Activated CD8-positive, alpha-beta memory T cell treated with anti-CD3 and anti-CD28 coated beads for 4 hours (primary cell): Measurements from ENCODE around the gene ADAMTS1.

ENCODE experiments used
- DNase-seq, 2 donors: peaks; one replicate each; pipeline ENCODE4 v3.0.0-alpha.2; 2020; ENCODE audit warnings: low read depth in 2 of 2

The ADAMTS1 gene

DNA sequence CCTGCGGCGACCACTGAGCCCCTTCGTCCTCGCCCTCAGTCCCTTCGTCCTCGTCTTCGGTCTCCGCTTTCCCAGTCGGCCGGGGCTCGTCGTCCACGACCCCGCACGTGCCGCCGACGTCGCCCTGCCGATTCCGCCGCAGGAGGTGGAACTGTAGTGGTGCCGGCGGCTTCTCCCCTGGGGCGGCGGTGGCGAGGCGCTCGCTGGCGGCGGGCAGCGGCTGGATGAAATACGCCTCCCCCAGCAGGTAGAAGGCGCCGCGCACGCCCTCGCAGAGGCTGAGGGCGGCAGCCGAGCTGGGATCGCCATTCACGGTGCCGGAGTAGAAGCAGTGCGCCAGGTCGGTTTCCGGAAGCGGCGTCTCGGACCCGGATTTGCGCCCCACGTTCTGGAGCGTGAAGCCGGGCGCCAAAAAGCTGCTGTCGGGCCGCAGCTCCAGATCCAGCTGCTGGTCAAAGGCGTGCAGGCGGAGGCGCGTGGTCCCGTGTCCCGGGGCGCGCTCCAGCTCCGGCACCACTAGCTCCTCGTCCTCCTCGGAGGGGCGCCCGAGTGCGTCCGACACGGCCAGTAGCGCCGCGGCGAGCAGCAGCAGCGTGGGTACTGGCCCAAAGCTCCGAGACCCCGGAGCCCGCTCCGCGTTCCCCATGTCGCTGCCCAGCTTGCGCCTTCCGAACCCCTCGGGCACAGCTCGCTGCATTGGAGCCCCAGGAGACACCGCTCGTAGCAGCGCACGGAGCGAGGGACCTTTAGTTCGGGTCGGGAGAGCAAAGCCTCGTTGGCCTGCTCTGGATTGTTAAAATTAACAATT lies 747 bp downstream of the ADAMTS1 start:
- DNase-seq = no peak

DNA sequence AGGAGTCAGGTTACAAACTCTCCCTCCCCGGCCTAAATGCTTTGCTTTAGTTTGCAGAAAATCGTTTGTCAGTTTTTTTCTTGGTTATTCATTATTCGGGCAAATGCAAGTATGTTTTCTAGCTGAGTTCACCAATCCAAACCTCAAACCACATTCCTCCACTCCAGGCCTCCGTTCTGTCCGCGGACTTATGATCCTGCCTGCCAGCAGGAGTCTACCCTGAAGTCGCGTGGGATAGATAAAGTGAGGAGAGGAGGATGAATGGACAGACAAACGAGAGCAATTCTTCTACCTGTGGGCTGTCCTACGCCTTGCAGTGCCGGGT lies 1.3 kb downstream of the ADAMTS1 start:
- no peak for DNase-seq

DNA sequence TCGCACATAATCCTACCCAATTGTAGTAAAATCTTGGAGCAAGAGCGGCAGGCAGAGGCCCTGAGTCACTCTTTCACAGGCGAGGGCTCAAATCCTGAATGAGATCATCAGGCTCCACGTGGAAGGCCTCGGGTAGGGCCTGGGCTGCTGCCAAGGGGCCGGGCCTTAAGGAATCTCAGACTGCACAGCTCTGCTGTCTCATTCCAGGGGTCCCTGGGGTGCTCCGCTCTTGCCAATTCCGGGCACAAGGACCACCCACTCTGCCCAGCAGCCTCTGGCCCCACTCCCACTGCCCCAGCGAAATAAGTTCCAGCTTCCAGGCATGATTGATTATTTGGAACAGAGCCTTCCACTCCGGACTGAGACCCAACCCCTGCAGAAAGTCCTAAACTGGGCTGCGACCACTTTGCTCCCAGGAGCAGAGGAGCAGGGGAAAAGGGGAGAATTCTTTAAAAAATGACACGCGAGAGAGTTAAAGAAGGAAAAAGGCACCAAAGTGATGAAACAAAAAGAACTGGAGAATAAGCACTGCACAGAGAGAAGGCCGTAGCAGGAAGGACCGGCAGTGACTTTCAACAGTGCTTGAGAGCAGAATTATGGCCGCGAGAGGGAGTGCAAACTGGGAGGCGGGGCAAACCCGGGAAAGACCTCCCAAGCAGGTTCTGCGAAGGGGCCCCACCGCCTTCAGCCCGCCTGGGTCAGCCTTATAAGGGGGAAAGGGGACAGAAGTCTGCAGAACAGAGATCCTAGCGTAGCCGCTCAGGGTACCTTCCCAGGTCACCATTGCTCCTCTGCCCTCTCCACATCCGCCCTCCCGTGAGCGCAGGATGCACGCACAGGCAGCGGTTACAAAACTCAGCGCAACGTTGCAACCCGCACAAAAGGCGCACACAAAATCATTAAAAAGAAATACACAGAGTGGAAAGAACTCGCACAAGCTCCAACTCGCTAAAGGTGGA lies 2.0 kb downstream of the ADAMTS1 start:
- DNase-seq = no peak

DNA sequence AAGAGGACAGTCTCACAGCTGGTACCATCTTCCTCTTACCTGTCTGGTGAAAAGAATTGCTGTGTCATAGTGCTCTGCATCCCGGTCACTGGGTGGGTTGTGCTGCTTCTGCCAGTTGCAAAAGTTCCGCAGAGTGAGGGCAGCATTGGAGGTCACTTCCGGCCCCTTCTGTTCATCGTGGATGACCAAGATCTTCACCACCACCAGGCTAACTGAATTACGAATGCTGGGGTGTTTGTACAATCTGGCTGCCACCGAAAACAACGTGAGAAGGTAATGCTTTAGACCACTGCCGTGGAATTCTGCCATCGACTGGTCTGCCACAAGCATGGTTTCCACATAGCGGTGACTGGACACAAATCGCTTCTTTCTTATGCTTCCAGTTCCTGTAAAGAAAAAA lies 2.9 kb downstream of the ADAMTS1 start:
- no peak for DNase-seq

DNA sequence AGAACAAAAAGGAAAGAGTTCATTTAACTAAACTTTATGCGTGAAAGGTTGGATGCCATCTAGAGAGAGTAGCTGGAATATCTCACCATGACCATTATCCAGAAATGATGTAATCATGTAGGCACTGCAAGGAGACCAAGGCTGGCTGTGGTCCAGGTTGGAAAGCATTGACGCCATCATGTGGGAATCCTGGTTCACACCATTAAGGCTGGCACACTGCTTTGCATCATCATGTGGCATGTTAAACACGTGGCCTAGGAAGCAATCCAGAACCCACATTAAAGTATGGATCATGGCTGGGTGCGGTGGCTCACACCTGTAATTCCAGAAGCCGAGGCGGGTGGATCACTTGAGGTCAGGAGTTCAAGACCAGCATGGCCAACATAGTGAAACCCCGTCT lies 4.3 kb downstream of the ADAMTS1 start:
- DNase-seq = no peak

DNA sequence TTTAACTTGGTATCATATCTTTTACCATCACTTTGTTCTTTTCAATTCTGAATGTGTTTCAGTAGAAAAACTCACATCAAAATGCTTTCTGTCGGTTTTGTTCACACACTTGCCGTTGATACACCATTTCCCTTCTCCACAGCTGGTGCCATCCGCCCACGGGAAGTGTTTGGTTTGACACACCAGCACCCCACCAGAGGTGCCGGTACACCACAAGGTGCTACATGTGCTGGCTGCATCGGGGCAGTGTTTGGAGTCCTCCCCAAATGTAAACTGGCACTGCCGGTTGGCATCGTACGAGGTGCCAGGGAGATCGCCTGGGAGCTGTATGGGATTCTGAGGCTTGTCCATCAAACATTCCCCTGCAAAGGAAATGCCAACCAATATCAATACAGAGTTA lies 5.0 kb downstream of the ADAMTS1 start:
- DNase-seq = no peak

DNA sequence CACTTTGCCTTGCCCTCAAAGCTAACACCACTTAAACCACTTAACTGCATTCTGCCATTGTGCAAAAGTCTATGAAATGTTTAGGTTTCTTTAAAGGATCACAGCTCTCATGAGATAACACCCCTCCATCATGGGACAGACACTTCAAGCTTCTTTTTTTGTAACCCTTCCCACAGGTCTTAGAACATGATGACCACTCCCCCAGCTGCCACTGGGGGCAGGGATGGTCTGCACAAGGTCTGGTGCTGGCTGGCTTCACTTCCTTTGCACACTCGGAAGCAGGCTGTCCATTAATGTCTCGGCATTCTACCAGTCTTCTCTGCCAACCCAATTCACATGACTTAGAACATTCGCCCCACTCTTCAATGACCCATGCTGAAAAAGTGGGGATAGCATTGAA lies 7.7 kb downstream of the ADAMTS1 start:
- DNase-seq = no peak

DNA sequence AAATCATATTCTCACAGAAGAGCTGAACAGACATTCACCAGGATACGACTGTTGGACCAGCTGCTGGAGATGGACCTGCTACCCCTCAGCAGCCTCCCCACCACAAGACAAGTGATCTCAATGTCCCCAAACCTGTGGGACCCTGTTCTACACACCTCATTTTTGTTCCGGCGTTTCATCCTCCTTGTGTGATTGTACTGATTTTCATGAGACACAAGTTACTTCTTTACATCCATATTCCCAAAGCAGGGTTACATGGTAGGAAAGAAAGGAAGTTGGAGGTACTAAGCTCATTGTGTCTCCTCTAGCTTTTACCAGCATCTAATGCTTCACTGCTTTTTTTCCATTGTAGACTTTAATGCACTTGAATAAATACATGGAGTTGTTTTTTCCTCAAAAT lies 8.7 kb downstream of the ADAMTS1 start:
- DNase-seq = no peak

DNA sequence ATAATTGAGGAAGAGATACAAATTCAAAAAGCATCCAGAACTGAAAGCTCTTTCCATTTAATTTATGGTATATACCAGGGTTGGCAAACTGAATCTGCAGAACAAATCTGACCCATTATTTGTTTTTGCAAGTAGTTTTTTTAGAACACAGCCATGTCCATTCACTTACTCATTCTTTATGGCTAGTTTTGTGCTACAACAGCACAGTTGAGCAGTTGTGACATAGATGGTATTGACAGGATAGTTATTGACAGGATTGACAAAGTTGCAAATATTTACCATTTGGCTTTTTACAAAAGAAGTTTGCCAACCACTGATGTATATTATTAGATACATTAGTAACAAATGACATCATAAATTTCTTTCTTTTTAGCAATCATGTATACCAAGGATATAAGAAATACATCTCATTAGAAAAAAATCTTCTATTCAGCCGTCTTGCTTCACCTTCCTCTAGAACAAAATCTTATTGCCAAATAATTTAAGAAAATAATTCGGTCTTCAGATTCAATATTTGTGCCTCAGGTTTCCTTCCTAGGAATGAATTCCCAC lies 9.4 kb downstream of the ADAMTS1 start:
- DNase-seq = no peak

DNA sequence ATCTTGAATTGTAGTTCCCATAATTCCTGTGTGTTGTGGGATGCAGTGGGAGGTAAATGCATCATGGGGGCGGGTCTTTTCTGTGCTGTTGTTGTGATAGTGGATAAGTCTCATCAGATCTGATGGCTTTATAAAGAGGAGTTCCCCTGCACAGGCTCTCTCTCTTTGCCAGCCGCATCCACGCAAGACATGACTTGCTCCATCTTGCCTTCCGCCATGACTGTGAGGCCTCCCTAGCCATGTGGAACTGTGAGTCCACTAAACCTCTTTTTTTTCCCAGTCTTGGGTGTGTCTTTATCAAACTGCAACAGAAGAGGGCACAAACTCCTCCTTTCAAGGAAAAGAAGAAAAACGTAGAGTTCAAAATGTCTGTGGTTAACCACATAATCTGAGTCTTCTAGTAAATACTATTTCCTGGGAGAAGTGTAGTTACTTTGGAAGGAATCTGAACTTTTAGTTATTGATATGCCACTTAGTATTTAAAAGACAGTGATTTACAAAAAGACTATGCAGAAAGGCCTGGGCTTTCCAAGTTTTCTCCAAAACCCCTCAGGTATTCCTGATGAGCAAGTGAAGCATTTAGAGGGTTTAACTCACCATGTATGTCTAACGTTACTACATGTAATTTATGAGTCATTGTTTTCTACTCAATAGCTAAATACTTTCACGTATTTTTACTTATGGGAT lies 10.0 kb downstream of the ADAMTS1 start:
- no peak for DNase-seq

DNA sequence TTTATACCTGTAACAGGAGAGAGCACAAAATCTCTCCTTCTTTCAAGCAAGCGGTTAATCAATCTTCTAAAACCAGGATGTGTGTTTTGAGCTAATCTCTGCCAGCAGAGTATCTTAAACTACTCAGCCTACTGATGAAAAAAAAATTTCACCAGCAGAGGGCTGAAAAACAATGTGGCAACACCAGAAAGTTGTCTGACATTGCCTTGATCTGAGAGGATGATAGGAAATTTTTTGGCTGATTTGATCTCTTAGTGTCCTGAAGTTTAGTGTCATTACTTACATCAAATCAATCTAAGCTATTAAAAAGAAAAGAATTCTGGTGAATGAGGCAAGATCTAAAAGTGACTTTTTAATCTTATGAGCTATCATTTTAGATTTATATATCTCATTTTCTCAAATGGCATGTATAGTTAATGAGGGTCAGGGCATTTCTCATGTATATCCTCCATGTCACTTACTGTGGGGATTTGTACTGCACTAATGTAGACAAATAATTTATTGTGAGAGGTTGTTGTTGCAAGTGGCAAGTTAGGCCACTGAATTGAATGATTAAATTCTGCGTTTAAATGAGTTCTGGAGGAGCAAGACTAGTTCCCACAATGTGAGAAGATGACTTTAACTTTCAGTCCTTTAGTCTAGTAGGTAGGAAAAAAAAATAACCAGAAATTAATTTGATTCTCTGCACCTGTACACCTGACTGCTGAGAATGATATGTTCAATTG lies 10.9 kb downstream of the ADAMTS1 start:
- no peak for DNase-seq

DNA sequence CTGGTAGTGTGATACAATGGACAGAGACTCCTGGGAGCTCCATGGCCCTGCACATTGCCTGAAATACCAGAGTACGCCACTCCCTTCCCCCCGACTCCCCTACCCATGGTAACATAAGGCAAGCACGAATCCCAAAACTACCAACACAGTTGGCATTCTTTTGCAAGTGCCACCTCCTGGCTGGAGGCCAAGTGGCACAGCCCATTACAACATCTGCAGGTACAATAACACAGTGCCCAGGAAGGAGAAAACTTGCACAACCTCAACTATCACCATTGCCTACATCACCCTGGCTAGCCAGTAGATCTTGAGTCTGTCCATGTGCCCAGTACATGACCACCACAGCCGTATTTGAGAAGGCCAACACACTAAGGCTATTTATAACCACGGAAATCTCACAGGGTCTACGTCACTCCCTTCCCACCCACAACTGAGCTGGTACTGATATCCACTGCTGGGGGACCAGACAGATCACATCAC lies 11.7 kb downstream of the ADAMTS1 start:
- no peak for DNase-seq

DNA sequence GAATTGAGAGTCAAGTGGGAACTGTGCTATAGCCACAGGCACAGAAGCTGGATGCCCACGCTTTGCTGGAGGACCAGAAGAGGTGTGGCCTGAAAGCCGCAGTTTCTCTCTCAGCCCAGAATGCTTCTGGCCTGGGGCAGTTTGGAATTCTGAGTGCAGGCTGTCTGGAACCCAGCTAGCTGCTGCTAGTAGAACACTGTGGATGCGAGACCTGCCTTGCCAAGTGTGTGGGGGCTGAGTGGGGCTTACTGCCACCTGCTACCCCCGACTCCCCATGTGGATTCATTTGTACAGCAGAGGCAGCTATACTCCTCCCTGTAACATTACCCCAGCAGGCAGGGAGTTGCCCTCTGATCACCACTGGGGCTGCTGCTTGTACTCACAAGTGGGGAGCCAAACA lies 12.2 kb downstream of the ADAMTS1 start:
- no peak for DNase-seq

DNA sequence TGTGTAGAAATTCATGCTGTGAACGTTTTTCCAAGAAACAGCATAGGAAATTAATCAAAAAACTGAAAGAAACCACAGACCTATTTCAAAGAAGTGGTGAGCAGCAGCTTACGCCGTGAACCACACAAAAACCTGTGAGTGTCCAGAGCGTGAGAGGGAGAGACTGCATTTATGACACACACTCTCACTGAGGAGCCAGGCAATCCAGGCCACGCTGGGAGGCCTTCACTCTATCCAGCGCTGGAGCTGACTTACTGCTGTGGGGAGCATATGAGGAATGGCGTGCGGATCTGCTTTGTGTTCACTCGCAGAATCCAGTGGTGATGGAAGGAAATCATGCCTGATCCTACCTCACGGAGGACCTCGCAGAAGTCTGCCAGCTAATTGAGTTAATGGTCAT lies 12.7 kb downstream of the ADAMTS1 start:
- DNase-seq = no peak

DNA sequence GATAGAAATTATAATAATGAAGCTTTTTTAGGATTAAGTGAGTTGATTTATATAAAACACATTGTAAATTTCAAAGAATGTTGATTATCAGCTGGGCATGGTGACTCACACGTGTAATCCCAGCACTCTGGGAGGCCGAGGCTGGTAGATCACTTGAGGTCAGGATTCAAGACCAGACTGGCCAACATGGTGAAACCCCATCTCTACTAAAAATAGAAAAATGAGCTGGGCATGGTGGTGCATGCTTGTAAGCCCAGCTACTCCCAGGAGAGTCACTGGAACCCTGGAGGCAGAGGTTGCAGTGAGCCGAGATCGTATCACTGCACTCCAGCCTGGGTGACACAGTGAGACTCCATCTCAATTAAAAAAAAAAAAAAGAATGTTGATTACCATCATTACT lies 18.4 kb downstream of the ADAMTS1 start:
- DNase-seq = no peak

DNA sequence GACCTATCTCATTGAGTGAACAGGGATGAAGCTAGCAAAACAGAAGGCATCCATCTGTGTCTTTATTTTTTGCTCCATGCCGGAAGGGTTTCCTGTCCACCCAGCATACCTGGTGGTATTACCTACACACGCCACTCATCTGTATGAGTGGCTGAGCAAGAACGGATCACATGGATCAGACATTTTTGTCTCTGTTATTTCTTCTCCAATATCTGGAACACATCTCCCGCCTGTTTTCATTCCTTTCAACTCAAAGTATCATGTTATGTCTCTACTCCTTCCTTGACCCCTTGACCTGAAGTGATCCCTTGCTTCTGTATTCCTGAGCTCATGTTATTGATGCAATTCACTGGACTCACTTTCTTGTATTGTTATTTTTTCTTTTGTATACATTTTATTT lies 24.7 kb downstream of the ADAMTS1 start:
- DNase-seq = no peak

DNA sequence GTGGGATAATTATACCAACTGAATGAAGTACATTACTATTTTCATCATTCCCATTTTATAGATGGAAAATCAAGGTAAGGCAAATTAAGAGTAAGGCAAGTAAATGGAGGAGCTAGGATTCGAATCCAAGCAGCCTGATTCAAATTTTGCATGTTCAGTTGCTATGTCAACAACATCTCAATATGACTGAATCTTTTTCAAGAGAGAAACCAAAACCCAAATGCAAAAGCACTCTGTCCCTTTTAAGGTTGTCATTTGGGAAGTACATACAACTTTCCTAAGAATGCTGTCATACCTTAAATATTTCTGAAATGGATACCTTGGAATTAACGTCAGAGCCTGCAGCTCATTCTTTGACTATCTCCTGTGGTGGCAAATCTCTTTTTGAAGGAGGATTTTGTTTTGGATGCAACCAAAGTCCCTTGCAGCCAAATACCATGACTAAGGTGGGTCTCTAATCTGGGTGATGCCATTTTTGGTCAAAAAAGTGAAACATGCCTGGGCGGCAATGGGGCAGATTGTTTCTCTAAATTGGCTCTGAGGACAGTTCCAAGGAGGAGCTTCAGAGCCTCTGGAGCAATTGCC lies 25.4 kb downstream of the ADAMTS1 start:
- DNase-seq = no peak

DNA sequence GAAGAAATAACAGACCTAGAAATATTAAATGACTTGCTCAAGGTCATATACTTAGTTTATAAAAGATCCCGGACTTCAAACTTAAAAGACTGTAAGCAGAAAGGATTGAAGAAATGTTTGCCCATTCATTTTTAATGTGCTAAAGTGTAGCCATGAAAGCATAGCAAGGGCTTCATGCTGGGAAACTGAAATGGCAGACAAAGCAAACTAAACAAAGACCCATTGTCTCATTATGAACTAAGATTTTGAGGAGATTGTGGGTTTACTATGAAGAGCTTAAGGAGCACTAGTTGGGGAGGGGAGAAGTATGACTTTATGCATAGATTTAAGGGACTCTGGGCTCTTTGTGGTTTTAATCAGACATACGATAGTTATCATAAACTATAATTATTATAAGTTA lies 26.3 kb downstream of the ADAMTS1 start:
- DNase-seq = no peak

DNA sequence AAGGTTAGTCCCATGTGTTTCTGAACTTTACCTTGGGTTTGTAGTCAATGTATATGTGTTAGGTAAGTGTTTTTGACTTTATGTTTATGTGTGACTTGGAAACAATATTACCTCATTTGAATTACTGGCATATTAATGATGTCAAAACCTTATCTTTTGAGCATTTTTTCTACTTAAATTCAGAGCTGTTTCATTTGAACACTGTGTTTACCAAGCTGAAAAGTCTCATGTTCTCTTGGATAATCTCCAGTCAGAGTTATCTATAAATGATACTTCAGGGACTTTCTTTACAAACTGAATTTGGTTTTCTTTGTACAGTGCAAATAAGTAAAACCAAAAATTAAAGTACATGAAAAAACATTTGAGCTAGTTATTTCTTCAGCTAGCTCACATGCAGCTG lies 30.0 kb downstream of the ADAMTS1 start:
- no peak for DNase-seq

DNA sequence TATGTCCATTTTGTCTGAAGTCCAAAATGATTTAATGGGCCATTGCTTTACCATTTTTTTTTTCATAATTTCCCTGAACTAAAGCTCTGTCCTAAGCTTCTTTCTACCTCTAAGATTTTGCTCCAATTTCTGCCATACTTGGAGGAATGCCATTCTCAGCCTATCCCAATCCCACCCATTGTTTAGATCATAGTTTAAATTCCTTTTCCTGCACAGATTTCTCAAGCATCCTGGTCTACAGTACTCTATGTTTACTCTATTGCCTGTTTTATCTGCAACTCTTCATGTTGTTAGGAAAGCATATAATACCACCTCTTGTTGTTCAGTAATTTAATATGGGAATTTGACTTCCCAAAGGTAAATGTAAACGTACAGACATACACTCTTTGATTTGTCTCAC lies 30.8 kb downstream of the ADAMTS1 start:
- DNase-seq = no peak

DNA sequence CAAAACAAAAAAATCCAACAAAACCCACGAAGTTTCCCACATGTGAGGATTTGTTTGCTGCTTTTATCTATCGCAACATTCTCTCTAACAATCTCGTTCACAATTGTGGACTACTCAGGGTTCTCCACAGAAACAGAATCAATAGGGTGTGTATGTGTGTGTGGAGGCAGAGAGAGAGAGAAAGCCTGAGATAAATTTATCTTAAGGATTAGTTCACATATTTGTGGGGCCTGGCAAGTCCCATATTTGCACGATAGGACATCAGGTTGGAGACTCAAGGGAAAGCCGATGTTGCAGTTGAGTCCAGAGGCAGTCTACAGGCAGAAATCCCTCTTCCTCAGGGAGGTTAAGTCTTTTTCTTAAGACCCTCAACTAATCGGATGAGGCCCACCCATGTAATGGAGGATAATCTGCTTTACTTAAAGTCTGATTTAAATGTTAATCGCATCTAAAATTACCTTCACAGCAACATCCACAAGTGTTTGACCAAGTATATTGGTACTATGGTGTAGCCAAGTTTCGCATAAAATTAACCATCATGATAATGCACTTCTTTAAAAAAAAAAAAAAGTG lies 31.7 kb downstream of the ADAMTS1 start:
- no peak for DNase-seq
